GM18519 (cell line): Measurements from ENCODE around the gene GPR18.
A peak's percentile ranks its signal among the peaks of the same experiment; 100 is the strongest.

Experiments
- ATAC-seq: cut with Tn5 transposase; IDR thresholded peaks from one replicate; pipeline ENCODE4 v1.9.1; 2021; ENCODE audit warnings: mild to moderate bottlenecking, moderate library complexity; ENCODE audit not compliant: unreplicated experiment, low FRiP score

Gene GPR18

GRCh38 chr13:99258210-99258860, at the start of gene GPR18:
GPR18 (minus strand) TSS chr13:99258379; CDS start chr13:99255872, 2,507 bp downstream.
- ATAC-seq = peak; percentile 85

GRCh38 chr13:99307648-99308339, 49.6 kb upstream of the GPR18 start:
- ATAC-seq = no peak

GRCh38 chr13:99307247-99307646, 49.1 kb upstream of the GPR18 start, which contains the start of gene GPR183:
GPR183 (minus strand) TSS chr13:99307399; CDS start chr13:99296145, 11,254 bp downstream.
- peak; percentile 43 for ATAC-seq

- ATAC-seq = no peak
Measured at GRCh38 chr13:99305566-99305965, 47.4 kb upstream of the GPR18 start.

- no peak for ATAC-seq
Measured at GRCh38 chr13:99305158-99305557, 47.0 kb upstream of the GPR18 start.

GRCh38 chr13:99304541-99304940, 46.4 kb upstream of the GPR18 start:
- no peak for ATAC-seq

GRCh38 chr13:99303863-99304521, 45.8 kb upstream of the GPR18 start:
- ATAC-seq = no peak

GRCh38 chr13:99302637-99303505, 44.7 kb upstream of the GPR18 start:
- no peak for ATAC-seq

GRCh38 chr13:99301913-99302636, 43.9 kb upstream of the GPR18 start:
- ATAC-seq = no peak

- no peak for ATAC-seq
Measured at GRCh38 chr13:99301056-99301838, 43.1 kb upstream of the GPR18 start.

GRCh38 chr13:99299920-99300341, 41.8 kb upstream of the GPR18 start:
- ATAC-seq = no peak

- no peak for ATAC-seq
Measured at GRCh38 chr13:99299256-99299919, 41.2 kb upstream of the GPR18 start.

- no peak for ATAC-seq
Measured at GRCh38 chr13:99298056-99298455, 39.9 kb upstream of the GPR18 start.

- ATAC-seq = no peak
Measured at GRCh38 chr13:99297331-99297730, 39.2 kb upstream of the GPR18 start.

- ATAC-seq = peak; percentile 41
Measured at GRCh38 chr13:99296398-99296797, 38.2 kb upstream of the GPR18 start.

GRCh38 chr13:99295488-99296252, 37.5 kb upstream of the GPR18 start:
- ATAC-seq = no peak

GRCh38 chr13:99294958-99295357, 36.8 kb upstream of the GPR18 start:
- ATAC-seq = no peak

GRCh38 chr13:99294198-99294597, 36.0 kb upstream of the GPR18 start:
- no peak for ATAC-seq
